NCI-H510A (cell line): Measurements from ENCODE around the gene OR2V2.

Experiments used
- DNase-seq: peaks from one replicate; lab custom pipeline; 2025; lab: John Stamatoyannopoulos, UW

Gene OR2V2

DNA sequence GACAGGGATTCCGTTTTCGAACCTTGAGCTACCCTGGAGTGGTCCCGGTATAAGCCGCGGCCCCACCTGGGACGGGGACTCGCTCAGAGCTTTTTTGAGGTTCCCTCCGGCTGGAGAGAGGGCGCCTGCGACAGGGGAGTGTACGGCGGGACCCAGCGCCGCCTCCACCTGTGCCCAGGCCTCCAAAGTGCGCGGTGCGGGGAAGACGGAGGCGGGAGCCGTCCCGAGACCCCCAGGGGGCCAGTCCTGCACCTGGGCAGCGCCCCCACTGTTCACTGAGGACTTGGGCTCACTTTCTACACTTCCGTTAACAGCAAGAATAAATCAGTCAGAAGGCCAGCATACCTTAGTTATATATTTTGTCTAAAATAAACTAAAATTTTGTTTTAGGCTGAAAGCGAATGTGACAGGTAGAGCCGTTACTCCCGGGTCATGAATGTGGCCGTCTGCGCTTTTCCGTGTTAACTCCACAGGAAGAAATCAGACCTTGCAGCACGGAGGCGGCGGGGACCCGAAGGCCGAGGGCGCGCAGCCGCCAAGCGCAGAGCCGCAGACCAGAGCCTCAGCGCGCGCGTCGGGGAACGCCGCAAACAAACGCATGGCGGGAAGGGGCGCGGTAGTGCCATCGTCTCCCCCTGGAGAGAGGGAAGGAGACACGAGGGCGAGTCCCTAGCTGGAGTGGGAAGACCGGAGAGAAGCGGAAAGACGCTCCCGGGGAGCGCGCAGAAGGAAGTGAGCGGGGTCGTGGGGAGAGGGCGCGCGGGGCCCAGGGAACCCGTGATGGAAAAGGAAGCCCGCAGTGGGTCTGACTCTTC, 43.5 kb downstream of the OR2V2 start:
- no peak for DNase-seq

DNA sequence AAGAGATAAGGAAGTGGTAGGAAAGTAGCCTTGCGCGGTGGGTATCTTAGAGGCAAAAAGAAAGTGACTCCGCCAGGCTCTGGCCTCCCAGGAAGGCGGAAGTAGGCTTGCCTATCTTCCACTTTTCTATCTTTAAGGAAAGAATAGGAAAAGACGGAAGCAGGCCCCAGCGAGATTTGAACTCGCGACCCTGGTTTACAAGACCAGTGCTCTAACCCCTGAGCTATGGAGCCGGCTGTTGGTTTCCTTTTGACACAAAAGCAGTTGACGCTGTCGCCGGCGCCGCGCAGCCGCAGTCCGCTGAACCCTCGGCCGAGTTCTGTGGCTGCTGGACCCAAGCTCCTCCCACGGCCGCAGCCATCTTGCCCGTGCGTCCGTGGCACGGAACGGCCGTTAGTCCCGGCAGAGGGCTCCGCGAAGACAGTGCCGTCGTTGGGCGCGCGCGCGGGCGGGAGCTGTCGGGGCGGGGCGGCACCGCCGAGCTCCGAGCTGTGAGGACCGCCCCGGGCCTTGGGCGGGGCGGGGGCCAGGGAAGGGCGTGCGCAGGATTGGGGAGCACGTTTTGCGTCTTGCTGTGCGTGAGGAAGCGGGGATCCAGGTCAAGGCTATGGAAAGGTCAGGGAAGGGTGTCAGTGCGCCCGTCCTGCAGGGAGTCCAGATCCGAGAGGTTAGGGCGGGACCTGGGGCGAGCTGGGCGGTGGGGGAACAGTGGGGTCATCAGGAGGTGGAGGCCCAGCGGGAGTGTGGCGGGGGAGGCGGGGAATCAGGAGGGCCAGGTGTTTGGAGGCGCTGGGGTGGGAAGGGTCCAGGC, 44.3 kb downstream of the OR2V2 start:
- DNase-seq = no peak

DNA sequence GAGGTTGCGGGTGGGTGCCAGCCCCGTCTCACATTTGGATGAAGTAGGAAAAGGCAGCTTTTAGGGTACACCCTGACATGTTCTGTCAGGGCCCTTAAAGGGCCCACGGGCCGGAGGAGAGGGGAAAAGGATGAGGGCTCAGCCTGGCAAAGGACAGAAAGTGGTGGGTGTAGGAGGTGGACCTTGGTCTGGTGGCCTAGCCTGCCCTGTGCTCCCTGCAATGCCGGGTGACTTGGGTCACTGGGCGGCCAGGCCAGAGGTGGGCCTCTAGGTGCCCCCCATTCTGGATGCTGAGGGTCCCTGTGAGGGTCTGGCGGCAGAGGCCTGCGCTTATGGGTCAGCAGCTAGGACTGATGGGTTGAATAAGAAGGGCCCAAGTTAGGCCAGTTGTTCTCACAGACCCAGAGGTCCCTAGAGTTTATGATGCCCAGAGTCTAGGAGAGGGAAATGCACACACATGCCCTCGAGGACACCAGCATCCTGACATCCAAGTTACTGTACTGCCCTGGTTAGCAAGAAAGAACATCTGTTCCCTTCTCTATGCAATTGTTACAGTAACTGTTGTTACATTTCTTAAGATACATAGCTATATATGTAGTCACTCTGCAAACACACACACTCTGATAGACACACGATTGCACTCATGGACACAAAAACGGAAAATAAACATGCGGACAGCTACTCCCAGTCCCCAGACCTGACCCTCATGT, 45.1 kb downstream of the OR2V2 start:
- DNase-seq = no peak

DNA sequence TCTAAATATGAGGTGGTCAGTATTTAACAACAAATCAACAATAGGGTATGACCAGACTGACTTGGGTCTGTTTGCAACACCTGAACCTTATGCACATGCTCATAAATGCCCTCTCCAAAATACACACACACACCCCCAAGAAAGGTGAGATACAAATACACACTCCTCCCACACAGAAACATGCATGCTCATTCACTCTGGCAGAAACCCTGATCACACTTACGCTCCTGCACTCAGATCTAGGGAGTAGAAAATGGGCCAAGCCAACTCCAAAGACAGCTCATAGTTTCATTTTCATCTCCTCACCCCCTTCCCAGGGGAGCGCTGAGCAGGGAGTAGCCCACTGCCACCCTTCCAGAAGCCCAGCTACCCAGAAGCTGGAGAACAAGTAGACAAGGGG, 46.3 kb downstream of the OR2V2 start:
- DNase-seq = no peak

DNA sequence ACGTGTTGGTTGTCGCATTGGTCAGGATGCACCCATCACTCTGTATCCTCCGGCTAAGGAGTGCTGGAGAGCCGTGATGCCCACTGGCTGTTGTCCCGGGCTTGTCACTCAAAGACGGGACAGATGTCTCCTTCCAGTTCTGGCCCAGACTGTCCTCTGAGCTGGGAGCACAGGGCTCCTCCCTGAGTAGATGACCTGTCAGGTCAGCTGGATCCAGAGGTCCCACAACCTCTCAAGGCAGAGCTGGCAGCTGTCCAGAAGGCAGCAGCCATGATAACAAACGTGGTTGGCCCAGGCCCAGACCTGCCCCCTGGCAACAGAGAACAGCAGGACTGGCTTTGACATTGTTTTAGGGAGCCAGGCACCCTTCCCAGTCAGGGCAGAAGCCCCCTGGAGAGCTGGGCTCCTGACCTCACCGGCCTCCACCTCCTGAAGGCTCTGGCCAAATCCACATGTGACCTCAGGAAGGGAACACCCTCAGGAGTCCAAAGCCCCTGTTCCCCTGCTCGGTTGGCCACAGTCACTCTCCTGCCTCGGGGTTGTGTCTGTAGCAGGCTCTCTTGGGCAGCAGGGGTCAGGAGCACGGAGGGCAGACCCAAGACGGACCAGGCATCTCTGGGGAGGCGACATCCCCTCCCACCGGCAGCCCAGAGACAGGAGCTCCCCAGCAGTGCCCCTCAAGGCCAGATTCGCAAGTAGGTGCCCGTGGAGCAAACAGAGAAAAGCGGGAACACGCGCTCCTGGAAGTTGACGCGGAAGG, 47.3 kb downstream of the OR2V2 start:
- DNase-seq = no peak

DNA sequence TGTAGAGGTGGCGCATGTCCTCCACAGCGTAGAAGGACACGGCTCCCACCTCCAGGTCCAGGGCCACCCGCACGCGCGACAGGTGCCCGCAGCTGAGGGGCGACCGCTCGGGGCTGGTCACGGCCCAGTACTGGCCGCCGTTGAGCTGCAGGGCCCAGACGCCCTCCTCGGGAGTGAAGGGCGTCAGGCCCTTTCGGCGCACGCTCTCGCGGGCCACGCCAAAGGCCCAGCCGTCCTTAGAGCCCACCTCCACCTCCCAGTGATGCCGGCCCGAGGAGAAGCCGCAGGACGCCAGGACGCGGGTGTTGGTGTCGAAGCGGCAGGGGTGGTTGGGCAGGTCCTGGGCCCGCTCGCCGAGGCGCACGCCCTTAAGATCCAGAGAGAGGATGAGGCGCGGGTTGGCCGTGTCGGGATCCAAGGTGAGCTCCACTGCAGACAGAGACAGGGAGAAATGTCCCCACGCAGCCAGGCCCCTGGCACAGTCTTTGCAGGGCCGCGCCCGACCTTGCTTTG, 47.9 kb downstream of the OR2V2 start:
- DNase-seq = no peak

DNA sequence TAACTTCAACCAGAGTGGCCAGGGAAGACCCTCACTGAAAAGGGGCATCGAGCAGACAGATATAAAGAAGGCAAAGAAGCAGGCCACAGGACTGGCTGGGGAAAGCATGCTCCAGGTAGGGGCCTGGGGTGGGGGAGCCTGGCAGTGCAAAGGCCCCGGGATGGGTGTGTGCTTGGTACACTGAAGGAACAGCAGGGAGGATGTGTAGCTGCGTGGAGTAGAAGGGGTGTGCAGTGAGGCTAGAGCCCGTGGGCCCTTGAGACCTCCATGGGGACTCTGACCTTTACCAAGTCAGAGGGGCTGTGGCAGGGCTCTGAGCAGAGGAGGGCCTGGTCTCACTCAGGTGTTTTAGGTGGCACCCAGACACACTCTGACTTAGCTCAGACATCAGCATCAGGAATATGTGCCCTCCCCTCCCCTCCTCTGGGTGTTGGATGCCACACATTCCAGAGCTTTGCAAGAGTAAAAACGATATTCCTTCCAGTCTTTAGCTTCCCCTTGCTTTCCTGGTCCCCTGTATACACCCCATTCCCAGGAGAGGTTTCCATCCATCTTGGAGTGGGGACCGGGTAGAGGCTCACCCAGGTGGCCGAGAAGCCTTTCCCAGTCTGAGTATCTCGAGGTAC, 50.1 kb downstream of the OR2V2 start:
- DNase-seq = no peak

DNA sequence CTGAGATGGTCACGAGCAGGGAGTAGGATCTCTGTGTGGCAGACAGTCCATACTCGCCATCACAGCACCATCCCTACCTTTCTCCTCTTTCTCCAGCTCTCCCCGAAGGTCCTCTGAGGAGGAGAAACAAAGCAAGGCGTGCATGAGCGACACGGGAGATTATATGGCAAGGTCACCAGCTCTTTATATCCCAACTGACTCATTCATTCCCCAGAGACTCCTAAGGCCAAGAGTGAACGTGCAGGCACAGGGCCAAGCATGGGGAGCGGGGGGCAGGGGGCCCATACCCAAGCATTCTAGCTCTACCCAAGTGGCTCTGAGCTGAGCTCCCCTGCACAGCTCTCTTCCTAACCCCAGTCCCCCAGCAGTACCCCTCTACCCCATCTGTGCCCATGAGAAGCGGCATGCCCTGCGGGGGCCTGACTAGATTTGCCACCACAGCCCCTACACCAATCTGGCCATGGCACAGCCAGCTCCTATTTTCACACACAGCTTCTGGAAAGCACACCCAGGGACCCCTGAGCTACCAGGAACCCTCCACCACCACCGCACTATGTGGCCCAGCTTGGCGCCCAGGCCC, 50.8 kb downstream of the OR2V2 start:
- DNase-seq = no peak

DNA sequence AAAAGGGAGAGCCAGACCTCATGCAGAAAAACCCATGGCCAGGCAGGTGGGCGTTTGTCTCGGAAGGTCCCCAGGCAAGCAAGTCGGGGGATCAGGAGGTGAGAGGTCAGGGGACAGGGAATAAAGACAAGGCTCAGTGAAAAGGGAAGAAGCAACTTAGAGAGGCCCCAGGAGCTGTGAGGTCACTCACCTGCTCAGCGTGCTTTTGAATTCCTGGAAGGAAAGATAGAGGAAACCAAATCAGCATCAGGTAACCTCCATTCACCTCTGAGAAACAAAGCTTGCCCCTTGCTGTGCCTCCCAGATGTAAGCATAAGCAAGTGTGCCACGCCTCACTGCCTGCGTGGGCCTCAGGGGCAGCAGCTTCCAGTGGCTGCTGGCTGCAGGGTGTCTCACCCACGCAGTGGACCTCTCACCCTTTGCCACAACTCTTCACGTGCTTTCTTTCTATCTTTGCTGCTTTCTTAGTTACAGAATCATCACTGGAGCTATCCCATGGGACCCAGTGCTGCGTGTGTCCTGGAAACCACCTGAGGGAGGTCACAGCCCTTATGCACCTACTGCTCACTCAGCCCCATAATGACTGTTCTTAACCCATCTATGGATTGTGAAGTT, 51.6 kb downstream of the OR2V2 start:
- DNase-seq = no peak

DNA sequence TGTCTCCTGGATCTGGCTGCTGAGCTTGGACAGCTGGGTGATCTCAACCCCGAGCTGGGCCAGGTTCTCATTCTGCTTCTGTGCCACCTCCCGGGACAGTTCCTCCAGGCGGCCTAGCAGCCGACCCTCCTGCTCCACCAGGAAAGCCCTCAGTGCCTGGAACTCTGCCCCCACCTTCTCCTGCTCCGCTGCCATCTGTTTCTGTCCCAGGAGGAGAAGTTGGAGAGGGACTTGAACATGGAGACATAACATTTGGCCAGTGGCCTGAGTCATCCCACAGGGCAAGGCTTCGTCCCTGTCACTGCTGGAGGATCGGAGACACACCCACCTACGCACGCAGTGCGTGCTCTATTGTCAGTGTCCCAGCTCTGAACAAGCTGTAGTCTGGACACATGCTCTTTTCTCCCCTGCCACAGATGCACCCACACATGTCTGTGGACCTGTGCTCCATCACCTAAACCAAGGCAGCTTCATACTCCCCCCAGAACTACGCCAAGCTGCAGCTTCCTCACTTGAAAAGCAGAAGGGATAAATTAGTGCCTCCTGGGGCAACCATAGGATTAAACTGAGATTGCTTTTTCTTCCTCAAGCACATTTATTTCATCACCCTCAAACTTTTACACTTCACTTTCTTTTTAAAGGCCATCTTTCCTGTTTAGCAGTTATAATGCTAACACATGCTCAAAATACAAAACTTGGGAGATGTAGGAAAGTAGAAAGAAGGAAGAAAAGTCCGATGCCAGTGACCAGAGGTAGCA, 52.7 kb downstream of the OR2V2 start:
- DNase-seq = no peak

DNA sequence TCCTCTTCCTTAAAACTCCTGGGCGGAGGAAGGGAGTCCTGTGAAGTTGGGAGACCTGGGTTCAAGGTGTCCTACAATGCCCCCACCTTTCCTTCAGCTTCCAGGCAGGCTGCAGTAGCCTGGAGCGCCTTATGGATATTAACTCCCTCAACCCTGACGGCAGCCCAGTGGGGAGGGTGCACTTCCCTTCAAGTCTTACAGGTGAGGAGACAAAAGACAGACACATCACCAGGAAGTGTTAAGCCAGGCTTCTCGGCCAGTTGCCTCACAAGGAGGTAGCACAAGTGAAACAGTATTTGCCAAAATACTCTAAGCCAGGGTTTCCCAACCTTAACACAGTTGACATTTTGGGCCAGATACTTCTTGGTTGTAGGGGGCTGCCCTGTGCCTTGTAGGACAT, 53.4 kb downstream of the OR2V2 start:
- DNase-seq = no peak

DNA sequence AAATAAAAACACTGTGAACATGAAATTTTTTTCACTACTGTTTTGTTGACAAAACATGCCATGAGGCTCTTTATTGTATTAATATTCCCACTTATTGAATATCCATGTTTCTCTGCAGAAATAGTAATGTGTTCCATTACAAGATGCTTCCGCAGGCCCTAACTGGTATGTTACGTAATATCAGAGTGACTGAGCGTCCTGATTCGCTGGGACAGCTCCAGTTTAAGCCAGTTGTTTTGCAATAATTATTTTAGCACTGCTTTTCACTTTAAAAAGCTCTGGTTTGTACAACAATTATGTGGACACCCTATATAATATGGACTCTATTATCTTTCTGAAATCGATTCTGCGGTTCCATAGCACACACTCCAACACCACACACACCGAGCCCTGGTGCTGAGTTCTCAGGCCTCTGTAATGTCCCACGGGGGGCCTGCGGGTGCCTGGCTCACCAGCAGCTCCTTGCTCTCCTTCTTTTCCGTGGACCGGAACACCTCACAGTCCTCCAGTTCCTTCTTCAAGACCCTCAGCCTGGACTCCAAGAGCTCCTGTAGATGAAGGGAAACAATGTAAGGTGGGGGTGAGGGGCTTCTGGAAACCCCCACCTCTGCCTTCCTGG, 55.8 kb downstream of the OR2V2 start:
- no peak for DNase-seq

DNA sequence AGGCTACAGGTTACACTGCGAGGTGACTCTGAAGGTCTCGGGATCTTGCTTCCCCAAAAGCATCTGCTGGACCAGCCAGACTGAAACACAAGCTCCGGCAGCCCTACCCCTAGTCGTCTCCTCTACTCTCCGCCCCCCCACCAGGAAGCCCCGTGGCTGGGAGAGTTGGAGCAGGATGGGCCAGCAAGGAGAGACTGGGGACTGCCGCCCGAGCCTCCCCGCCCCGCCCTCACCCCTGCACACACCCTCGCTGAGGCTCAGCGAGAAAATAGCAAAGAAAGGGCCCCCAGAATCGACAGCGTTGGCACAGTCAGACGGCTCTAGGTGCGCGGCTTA, 56.4 kb downstream of the OR2V2 start:
- no peak for DNase-seq

DNA sequence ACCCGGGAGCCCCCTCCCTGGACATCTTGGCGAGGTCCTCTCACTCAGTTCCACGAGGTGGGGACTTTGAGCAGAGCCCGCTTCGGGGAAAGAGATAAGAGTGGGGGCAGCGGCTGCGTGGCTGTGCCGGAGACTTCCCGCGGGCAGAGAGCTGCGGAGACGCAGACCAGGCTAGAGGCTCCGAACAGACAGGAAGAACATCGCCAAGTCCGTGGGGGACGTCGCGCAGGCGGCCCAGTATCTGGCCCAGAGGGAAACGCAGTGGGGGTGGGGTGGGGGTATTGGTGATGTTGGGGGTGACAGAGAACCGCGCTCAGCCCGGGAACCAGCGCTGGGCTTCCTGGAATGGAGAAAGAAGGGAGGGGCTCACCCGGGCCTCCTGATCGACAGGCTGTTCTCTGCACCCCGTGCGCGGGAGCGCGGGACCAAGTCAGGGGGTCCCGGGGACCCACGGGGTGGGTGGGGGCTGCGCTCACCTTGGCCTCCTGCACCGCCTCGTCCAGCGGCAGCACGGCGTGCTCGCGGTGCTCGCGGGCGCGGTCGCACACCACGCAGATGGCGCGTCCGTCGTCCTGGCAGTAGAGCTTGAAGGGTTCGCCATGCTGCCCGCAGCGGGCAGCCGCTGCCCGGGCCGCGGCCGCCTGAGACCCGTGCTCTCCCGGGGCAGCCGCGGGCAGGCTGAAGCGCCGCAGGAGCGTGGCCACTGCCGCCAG, 56.9 kb downstream of the OR2V2 start:
- no peak for DNase-seq

DNA sequence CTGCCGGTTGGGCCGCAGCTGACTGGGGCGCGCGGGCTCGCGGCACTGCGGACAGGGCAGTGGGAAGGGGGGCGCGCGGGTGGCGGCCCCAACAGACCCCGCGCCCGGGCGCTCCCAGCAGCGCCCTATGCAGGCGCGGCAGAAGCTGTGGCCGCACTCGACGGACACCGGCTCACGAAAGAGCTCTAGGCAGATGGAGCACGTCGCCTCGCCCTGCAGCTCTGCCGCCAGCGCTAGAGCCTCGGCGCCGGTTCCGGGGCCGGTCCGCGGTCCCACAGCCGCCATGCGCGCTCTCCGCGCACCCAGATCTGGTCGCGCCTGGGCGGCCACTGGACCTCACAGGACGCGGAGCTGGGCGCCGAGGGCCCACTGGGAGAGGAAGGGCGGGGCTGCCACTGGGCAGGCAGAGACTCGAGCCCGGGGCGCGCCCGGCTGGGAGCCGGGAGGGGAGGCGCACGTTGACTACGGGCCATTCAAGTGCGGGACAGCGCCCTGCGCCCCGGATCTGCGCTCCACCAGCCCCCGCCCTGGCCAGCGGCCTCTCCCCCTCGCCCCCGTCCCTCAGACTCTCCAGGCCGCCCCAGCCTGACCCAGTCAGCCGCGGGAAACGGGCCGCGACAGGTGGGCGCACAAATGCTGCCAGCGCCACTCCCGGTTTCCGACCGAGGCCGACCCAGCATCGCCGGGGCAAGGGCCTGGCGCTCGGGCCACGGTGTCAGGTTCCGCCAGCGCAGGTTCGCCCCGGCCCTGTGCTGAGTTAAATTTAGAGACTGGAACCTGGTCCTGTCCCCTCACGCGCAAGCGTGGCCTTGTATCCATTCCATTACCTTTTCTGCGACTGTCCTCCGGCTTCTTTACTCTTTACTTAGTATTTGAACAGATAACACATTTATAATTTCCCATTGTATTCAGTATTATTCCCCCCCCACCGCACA, 57.7 kb downstream of the OR2V2 start, which contains the start of gene TRIM7:
TSS of gene TRIM7 (minus strand) at position 371 of the 935 bp plus-strand sequence. CDS start at position 285, 86 bp downstream.
- no peak for DNase-seq

DNA sequence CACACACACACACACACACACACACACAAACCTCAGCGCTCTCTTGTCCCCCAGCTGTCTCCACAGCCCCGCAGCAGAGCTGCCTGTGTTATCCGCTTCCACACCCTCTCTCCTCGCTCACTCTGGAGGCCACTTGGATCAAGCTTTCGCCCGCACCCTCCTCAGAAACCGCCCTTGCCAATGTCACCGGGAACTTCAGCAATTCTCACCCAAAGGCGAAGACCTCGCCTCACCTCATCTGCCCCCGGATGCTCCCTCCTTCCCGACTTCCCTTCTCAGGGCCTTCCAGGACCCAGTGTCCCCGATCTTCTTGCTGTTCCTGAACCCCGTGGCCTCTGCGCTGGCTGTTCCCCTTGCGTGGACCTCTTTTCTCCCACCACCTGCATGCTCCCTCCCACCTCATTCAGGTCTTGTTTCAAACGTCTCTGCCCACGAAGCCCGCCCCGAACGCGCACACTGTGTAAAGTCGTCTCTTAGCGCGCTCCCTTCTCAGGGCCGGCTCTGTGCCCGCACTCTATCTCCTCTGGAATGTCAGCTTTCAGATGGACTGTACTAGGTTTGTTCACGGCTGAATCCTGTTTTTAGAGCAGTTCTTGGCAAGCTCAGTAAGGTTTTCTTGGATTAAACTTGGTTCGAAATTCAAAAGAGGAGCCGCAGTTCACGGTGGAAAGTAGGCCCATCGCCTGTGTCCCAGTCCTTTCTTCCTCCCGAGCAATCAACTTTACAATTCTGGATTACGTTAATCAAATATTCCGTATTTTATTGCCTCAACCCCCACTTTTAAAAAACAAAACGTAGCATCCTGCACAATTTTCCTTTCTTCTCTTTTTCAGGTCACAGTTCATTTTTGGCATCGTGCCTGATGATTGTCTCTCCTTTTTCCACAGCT, 58.6 kb downstream of the OR2V2 start:
- no peak for DNase-seq
